ENCODE measurements around the gene ACSM4.

Gene ACSM4

DNA sequence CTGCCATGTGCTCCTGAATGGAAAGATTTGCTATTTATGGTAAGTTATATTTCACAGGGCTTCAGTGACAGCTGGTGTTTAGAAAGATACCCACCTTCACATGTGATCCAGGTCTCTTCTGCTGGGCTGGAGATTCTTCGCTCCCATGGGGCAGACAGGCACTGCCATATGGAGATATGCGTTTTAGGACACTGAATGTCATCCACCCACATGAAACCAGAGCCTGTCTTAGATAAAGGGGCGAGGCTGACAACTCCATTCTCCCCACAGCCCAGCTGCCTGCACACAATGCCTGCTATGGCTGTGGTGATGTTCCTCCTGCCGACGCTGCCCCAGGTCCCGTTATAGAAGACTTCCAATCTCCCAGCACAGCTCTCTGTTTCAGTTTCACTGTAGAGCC, 69.4 kb downstream of the ACSM4 start:
- TF ChIP-seq, protein P1, sequence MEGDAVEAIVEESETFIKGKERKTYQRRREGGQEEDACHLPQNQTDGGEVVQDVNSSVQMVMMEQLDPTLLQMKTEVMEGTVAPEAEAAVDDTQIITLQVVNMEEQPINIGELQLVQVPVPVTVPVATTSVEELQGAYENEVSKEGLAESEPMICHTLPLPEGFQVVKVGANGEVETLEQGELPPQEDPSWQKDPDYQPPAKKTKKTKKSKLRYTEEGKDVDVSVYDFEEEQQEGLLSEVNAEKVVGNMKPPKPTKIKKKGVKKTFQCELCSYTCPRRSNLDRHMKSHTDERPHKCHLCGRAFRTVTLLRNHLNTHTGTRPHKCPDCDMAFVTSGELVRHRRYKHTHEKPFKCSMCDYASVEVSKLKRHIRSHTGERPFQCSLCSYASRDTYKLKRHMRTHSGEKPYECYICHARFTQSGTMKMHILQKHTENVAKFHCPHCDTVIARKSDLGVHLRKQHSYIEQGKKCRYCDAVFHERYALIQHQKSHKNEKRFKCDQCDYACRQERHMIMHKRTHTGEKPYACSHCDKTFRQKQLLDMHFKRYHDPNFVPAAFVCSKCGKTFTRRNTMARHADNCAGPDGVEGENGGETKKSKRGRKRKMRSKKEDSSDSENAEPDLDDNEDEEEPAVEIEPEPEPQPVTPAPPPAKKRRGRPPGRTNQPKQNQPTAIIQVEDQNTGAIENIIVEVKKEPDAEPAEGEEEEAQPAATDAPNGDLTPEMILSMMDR (IDR thresholded peaks at IDR 0.05): no peak

DNA sequence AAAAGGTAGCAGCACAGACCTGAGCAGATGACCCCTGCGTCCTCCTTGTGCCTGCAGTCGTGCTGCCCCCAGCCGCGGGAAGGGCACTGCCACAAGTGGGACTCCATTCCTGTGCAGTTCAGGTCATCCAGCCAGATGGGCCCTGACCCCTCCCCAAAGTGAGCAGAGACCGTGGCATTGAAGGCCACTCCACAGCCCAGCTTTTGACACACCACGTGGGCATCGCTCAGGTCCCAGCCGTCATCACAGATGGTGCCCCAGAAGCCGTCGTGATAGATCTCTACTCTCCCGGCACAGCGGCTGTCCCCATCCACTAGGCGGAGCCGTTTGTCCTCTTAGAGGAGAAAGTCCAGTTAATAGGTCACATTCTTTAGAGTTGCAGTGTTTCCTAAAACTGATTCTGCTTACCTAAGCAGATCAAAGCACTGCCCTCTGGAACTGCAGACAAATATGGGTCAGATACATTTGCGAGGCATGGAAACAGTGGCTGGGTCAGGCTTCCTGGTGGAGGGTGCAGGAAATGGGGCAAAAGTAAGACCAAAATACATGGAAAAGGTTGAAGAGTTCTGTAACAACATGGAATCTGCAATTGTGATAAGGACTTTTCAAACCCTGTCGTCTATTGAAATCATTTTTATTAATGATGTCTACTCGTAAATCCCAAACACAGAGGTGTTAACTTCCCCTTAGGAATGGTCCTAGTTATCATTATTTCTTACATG, 70.7 kb downstream of the ACSM4 start:
- TF ChIP-seq, protein P1 (IDR thresholded peaks at IDR 0.05): peak; percentile 90

DNA sequence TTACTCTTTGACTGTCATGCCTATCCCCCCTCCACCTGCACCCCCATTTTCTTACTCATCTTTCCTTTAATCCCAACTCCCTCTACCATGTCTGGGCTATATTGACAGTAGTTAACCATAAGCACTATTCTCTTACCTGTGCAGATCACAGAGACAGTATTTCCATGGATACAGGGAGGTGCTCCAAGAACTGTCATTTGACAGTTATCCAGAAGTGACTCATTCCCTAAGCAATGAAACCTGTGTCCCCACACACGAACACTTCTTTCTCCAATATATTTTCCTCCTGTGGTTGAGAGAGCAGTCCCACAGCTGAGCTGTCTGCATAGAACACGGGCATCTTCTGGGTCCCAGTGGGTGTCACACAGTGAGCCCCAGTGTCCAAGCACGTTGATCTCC, 71.3 kb downstream of the ACSM4 start:
- TF ChIP-seq, protein P1 (IDR thresholded peaks at IDR 0.05): no peak

DNA sequence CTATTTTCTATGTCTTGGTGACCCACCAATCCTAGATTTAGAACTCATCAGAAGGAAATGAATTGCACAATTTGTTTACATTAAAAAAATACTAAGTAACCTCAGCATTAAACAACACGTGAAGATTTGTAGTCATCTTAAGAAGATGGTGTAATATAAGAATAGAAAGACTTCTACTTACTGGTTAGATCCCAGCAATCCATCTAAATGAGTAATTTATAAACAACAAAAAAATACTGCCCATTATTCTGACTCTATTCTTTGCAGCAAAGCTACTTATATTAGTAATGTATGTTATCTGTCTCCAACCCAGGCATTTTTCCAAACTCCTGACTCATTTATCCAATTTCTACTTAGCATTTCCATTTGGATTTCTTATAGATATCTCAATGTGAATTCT, 72.3 kb downstream of the ACSM4 start:
- TF ChIP-seq, protein P1 (IDR thresholded peaks at IDR 0.05): no peak
